Adipocyte (in vitro differentiated cells): ENCODE results near the gene C20orf173.

Experiments used
- DNase-seq: peaks from one replicate; pipeline ENCODE4 v3.0.0-alpha.2; 2015; ENCODE audit warnings: low read depth
- H3K27me3 ChIP-seq: replicated peaks from 2 replicates; pipeline ENCODE4 v1.7.0; 2013; ENCODE audit warnings: mild to moderate bottlenecking, low read length, moderate library complexity; ENCODE audit not compliant: control insufficient read depth, insufficient read depth
- H3K36me3 ChIP-seq: 2 replicates; pipeline ENCODE4 v1.7.0; 2013; ENCODE audit warnings: low read length, mild to moderate bottlenecking, moderate library complexity; ENCODE audit not compliant: control insufficient read depth, insufficient read depth, severe bottlenecking
- H3K4me1 ChIP-seq: 2 replicates; pipeline ENCODE4 v1.7.0; 2013; ENCODE audit warnings: mild to moderate bottlenecking, low read length, moderate library complexity; ENCODE audit not compliant: control insufficient read depth, insufficient read depth
- H3K4me3 ChIP-seq: 2 replicates; pipeline ENCODE4 v1.7.0; 2013; ENCODE audit warnings: mild to moderate bottlenecking, low read length, moderate library complexity
- H3K9ac ChIP-seq: 2 replicates; pipeline ENCODE4 v1.7.0; 2013; ENCODE audit warnings: mild to moderate bottlenecking, low read length, moderate library complexity
- H3K9me3 ChIP-seq: 2 replicates; pipeline ENCODE4 v1.7.0; 2013; ENCODE audit warnings: mild to moderate bottlenecking, low read length, moderate library complexity; ENCODE audit not compliant: control insufficient read depth

C20orf173 gene

DNA sequence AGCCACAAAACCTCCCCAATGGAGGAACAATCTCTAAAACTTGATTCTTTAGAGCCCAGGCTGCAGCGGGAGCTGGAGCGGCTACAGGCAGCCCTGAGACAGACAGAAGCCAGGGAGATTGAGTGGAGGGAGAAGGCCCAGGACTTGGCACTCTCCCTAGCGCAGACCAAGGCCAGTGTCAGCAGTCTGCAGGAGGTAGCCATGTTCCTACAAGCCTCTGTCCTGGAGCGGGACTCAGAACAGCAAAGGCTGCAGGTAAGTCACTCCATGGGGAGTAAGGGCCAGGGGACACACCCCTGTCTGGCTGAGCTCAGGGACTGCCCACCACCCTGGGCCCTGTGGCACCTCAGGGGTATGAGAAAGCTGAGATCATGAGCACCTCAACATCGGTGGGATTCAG lies 24.7 kb downstream of the C20orf173 start:
- Histone ChIP-seq H3K27me3 (no peaks in the 10 kb centered on the region), H3K4me1 (peaks cover 7% of the 10 kb centered on the region), H3K9ac (no peak overlapping the region), H3K9me3 (no peaks in the 10 kb centered on the region), H3K4me3 (no peak overlapping the region), H3K36me3 (peaks cover 54% of the 10 kb centered on the region)
- DNase-seq, result no peak

DNA sequence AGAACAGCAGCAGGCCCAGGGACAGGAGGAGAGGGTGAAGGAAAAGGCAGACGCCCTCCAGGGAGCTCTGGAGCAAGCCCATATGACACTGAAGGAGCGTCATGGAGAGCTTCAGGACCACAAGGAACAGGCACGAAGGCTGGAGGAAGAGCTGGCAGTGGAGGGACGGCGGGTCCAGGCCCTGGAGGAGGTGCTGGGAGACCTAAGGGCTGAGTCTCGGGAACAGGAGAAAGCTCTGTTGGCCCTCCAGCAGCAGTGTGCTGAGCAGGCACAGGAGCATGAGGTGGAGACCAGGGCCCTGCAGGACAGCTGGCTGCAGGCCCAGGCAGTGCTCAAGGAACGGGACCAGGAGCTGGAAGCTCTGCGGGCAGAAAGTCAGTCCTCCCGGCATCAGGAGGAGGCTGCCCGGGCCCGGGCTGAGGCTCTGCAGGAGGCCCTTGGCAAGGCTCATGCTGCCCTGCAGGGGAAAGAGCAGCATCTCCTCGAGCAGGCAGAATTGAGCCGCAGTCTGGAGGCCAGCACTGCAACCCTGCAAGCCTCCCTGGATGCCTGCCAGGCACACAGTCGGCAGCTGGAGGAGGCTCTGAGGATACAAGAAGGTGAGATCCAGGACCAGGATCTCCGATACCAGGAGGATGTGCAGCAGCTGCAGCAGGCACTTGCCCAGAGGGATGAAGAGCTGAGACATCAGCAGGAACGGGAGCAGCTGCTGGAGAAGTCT lies 25.5 kb downstream of the C20orf173 start:
- DNase-seq, result no peak
- Histone ChIP-seq H3K27me3 (no peaks in the 10 kb centered on the region), H3K9ac (no peak overlapping the region), H3K36me3 (peaks cover 54% of the 10 kb centered on the region), H3K4me1 (peaks cover 7% of the 10 kb centered on the region), H3K9me3 (no peaks in the 10 kb centered on the region), H3K4me3 (no peak overlapping the region)

DNA sequence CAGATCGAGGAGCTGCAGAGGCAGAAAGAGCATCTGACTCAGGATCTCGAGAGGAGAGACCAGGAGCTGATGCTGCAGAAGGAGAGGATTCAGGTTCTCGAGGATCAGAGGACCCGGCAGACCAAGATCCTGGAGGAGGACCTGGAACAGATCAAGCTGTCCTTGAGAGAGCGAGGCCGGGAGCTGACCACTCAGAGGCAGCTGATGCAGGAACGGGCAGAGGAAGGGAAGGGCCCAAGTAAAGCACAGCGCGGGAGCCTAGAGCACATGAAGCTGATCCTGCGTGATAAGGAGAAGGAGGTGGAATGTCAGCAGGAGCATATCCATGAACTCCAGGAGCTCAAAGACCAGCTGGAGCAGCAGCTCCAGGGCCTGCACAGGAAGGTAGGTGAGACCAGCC lies 26.2 kb downstream of the C20orf173 start:
- H3K9ac ChIP-seq, result no peak overlapping the region
- H3K27me3 ChIP-seq, result no peaks in the 10 kb centered on the region
- peaks cover 51% of the 10 kb centered on the region for H3K36me3 ChIP-seq
- peaks cover 9% of the 10 kb centered on the region for H3K4me1 ChIP-seq
- no peak overlapping the region for H3K4me3 ChIP-seq
- no peaks in the 10 kb centered on the region for H3K9me3 ChIP-seq
- no peak for DNase-seq

DNA sequence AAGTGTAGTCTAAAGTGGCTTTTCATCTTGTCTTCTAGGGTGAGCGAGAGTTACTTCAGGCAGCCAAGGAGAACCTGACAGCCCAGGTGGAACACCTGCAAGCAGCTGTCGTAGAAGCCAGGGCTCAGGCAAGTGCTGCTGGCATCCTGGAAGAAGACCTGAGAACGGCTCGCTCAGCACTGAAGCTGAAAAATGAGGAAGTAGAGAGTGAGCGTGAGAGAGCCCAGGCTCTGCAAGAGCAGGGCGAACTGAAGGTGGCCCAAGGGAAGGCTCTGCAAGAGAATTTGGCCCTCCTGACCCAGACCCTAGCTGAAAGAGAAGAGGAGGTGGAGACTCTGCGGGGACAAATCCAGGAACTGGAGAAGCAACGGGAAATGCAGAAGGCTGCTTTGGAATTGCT lies 27.1 kb downstream of the C20orf173 start:
- Histone ChIP-seq H3K9me3 (no peaks in the 10 kb centered on the region), H3K27me3 (no peaks in the 10 kb centered on the region), H3K4me1 (peaks cover 17% of the 10 kb centered on the region), H3K36me3 (peaks cover 51% of the 10 kb centered on the region), H3K9ac (no peak overlapping the region), H3K4me3 (no peak overlapping the region)
- DNase-seq, result no peak

DNA sequence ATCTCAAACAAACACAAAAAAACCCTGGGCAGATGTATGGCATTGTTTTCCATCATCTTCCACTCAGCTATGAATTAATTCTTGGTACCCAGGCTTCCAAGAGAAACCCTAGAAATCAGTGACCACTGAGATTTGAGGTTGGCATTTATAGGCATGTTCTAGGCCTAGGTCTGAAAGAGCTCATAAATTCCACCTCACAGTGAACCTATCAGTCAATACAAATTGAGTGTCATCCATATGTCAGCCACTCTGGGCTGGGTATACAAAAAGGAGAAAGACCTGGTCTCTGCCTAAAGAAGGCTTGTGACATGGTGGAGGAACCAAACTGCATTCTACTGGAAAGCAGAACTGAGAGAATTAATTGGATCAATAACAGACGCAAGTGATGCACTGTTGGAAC lies 30.2 kb downstream of the C20orf173 start:
- DNase-seq, result no peak
- peaks cover 66% of the 10 kb centered on the region for H3K36me3 ChIP-seq
- no peak overlapping the region for H3K9ac ChIP-seq
- H3K27me3 ChIP-seq, result no peaks in the 10 kb centered on the region
- peaks cover 17% of the 10 kb centered on the region for H3K4me1 ChIP-seq
- no peaks in the 10 kb centered on the region for H3K9me3 ChIP-seq
- H3K4me3 ChIP-seq, result no peak overlapping the region

DNA sequence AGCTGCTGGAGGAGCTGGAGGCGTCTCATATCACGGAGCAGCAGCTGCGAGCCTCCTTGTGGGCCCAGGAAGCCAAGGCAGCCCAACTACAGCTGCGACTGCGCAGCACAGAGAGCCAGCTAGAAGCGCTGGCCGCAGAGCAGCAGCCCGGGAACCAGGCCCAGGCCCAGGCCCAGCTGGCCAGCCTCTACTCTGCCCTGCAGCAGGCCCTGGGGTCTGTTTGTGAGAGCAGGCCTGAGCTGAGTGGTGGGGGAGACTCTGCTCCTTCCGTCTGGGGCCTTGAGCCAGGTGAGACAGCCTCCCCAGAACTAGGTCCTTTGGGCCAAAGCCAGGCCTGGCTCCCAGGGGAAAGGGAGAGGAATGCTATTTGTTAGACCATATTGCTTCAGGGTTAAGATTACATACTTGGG lies 31.7 kb downstream of the C20orf173 start:
- Histone ChIP-seq H3K4me3 (no peak overlapping the region), H3K9ac (peak overlapping the region; percentile 62), H3K9me3 (no peaks in the 10 kb centered on the region), H3K27me3 (no peaks in the 10 kb centered on the region), H3K4me1 (peaks cover 17% of the 10 kb centered on the region), H3K36me3 (peaks cover 69% of the 10 kb centered on the region)
- no peak for DNase-seq

DNA sequence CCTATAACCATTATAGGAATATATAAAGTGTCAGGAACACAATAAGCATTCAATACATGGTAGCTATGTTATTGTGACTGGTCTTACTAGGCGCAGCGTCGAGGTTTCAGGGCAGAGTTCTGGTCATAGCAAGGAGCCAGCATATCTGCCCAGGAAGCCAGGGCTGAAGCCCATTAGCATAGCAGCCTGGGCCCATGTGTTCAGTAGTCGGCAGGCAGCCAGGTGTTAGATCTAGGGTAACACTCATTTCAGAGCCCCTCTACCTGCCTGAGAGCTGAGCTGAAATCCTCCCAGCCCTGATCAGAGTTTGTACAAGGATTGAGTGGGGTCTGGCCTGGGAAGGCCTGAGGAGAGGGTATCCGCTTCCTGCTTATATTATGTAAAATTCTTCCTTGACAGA lies 32.1 kb downstream of the C20orf173 start:
- peaks cover 17% of the 10 kb centered on the region for H3K4me1 ChIP-seq
- H3K9ac ChIP-seq, result peak overlapping the region; percentile 62
- peaks cover 67% of the 10 kb centered on the region for H3K36me3 ChIP-seq
- DNase-seq, result no peak
- H3K9me3 ChIP-seq, result no peaks in the 10 kb centered on the region
- no peaks in the 10 kb centered on the region for H3K27me3 ChIP-seq
- H3K4me3 ChIP-seq, result no peak overlapping the region

DNA sequence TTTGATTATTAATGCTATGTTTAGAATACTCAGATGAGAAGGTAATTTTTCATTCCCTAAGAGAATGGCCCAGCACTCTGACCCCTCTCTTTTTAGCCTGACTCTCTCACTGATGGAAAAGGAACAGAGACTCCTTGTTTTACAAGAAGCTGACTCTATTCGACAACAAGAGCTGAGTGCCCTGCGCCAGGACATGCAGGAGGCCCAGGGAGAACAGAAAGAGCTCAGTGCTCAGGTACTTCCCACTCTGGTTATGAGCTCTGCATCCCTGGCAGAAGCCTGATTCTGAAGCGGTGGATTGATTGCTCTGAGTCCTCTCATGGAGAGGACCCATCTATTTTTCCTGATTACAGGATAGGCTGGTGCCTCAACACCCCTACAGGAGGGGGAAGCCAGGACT lies 33.0 kb downstream of the C20orf173 start:
- no peak for DNase-seq

DNA sequence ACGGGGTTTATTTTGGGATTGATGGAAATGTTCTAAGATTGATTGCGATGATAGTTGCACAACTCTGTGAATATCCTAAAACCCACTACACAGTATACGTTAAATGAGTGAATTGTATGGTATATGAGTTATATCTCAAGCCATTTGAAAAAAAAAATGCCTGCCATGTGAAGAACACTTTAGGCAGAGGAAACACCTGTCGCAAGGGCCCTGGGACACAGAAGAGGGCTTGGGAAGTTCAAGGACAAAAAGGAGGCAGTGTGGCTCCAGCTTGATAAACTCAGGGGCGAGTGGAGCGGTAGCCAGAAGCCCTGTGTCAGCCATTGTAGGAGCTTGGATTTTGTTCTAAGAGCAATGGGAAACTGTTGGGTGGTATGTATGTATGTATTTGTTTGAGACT lies 37.1 kb downstream of the C20orf173 start:
- H3K4me3 ChIP-seq, result no peak overlapping the region
- H3K9me3 ChIP-seq, result no peaks in the 10 kb centered on the region
- DNase-seq, result no peak
- H3K9ac ChIP-seq, result no peak overlapping the region
- peaks cover 69% of the 10 kb centered on the region for H3K36me3 ChIP-seq
- peaks cover 7% of the 10 kb centered on the region for H3K4me1 ChIP-seq
- H3K27me3 ChIP-seq, result no peaks in the 10 kb centered on the region

More for the DNA sequence above, 33.0 kb downstream of the C20orf173 start:
- peaks cover 17% of the 10 kb centered on the region for H3K4me1 ChIP-seq
- no peaks in the 10 kb centered on the region for H3K9me3 ChIP-seq
- H3K27me3 ChIP-seq, result no peaks in the 10 kb centered on the region
- peak overlapping the region; percentile 62 for H3K9ac ChIP-seq
- peaks cover 66% of the 10 kb centered on the region for H3K36me3 ChIP-seq
- H3K4me3 ChIP-seq, result no peak overlapping the region

DNA sequence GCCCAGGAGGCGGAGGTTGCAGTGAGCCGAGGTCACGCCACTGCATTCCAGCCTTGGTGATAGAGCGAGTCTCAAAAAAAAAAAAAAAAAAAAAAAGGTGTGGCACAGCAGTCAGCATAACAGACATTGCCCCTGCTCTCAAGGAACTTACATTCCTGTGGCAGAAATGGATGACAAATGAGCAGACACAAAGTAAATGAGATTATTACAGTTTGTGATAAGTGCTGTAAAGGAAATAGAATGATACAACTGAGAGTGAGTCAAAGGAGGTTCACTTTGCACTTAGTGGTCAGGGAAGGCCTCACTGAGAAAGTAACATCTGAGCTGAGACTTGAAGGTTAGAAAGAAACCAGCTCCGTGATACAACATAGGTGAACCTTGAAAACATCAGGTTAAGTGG lies 37.6 kb downstream of the C20orf173 start:
- H3K4me1 ChIP-seq, result peaks cover 1% of the 10 kb centered on the region
- no peaks in the 10 kb centered on the region for H3K9me3 ChIP-seq
- H3K36me3 ChIP-seq, result peaks cover 71% of the 10 kb centered on the region
- H3K4me3 ChIP-seq, result no peak overlapping the region
- H3K27me3 ChIP-seq, result no peaks in the 10 kb centered on the region
- DNase-seq, result no peak
- H3K9ac ChIP-seq, result no peak overlapping the region

DNA sequence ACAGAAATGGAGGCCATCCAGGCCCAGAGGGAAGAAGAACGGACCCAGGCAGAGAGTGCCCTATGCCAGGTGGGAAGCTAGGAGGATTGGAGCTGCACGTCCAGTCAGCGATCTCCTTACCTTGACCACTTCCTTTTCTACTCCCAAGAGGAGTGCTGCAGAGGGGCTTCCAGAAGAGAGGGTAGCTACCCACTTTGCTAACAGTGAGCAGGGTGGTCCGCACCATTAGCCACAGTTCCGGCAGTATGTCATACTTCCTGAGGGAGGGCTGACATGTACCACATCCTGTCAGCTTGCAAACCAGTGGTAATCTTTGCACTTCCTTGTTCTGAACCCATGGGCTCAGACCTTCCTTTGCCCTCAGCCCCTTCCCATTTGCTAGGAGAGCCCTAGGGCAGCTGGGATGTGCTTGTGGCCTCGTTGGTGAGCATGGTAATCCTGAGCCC lies 38.7 kb downstream of the C20orf173 start:
- DNase-seq, result no peak
- Histone ChIP-seq H3K4me3 (no peak overlapping the region), H3K9ac (no peak overlapping the region), H3K36me3 (peaks cover 68% of the 10 kb centered on the region), H3K9me3 (no peaks in the 10 kb centered on the region), H3K27me3 (no peaks in the 10 kb centered on the region), H3K4me1 (no peaks in the 10 kb centered on the region)

DNA sequence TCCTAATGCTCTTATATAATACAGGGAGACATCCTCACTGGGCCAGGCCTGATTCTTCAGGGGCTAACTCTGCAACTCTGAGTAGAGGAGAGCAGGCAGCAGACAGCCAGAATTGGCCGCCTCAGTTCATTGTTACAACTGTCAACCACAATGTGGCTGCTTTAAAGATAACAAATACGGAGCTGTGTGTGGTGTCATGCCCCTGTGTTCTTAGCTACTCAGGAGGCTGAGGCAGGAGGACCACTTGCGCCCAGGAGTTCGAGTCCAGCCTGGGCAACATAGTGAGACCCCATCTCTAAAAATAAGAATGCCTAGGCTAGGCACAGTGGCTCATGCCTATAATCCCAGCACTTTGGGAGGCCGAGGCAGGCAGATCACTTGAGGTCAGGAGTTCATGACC lies 39.7 kb downstream of the C20orf173 start:
- DNase-seq, result no peak
- Histone ChIP-seq H3K27me3 (no peaks in the 10 kb centered on the region), H3K4me3 (no peak overlapping the region), H3K36me3 (peaks cover 60% of the 10 kb centered on the region), H3K4me1 (no peaks in the 10 kb centered on the region), H3K9ac (no peak overlapping the region), H3K9me3 (no peaks in the 10 kb centered on the region)
